D721Med (cell line): ENCODE data around the gene UGT1A9.

Experiments used
- DNase-seq: peaks from one replicate; pipeline ENCODE4 v3.0.0; 2011; ENCODE audit warnings: low spot score; ENCODE audit not compliant: insufficient read length
- FAIRE-seq: peaks from 2 replicates; lab custom pipeline; 2011; peaks lifted over from hg19 to GRCh38; lab: Jason Lieb, UNC
- CTCF ChIP-seq: IDR thresholded peaks from 2 replicates; pipeline ENCODE4 v1.5.1; 2012; ENCODE audit warnings: mild to moderate bottlenecking, control low read depth; ENCODE audit not compliant: insufficient read depth; ENCODE audit errors: missing control alignments

Gene UGT1A9

GRCh38 chr2:233690444-233690843 is 18.7 kb downstream of the UGT1A9 start:
- FAIRE-seq, result no peak
- TF ChIP-seq CTCF, result no peak
- DNase-seq, result no peak

DNA sequence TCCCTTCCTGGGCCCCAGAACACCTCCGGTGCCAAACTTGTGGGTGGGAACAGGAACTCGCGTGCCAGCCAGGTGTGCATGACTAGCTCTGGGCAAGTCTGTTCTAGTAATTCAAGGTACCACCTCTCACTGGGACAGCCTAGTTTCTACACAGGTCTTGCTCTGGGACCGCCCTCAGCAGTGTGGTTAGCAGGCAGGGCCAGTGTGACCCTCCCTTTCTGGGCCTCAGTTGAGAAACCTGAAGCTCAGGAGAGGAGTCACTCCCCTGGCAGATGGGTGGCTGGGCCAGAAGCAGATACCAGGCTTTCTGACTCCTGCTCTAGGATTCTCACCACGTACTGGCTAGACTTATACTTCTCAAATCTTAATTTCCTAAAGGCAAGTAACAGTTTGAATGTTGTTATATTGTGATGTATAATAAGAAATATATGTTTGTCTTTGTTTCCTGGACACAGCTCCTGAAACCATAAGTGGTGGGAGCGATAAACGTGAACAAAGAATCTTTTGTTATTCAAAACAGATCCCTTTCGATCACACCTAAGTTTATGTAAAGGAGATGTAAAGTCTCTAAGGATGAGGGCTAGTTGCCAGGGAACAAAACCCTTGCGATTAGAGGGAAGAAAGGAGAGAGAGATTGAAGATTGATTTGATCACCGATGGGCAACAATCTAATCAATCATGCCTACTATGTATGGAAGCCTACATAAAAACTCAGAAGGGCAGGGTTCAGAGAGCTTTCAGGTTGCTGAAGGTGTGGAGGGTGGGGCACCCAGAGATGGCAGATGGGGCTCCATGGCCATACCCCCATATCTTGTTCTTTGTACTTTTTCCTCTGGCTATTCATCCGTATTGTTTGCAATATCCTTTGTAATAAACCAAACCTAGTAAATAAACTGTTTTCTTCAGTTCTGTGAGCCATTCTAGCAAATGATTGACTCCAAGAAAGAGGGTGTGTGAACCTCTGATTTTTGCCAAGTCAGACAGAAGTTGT is 20.0 kb downstream of the UGT1A9 start:
- DNase-seq (no peak), FAIRE-seq (no peak)
- no peak for TF ChIP-seq CTCF

GRCh38 chr2:233692648-233693047 is 20.9 kb downstream of the UGT1A9 start, which contains the start of gene UGT1A6:
UGT1A6 (plus strand) TSS chr2:233692890; CDS start chr2:233693005, 115 bp downstream.
- TF ChIP-seq CTCF, result no peak
- DNase-seq, result no peak
- FAIRE-seq, result no peak

DNA sequence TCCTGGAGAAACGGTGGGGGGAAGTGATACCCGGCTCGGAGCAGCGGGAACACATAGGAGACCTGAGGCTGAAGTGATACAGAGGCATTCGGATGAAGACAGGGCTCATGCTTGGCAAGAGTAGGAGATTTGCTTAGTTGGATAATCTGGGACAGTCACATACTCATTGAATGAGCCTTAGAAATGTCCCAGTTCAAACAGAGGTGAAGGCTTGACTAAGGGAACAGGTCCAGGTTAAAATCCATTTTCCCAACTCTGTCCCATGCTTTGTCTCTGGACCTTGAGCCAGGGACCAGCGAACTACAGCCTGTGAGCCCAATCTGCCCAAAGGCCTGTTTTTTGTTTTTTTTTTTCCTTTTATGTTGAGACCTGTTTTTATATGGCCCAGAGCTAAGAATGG is 22.3 kb downstream of the UGT1A9 start:
- TF ChIP-seq CTCF, result no peak
- FAIRE-seq (no peak), DNase-seq (no peak)

DNA sequence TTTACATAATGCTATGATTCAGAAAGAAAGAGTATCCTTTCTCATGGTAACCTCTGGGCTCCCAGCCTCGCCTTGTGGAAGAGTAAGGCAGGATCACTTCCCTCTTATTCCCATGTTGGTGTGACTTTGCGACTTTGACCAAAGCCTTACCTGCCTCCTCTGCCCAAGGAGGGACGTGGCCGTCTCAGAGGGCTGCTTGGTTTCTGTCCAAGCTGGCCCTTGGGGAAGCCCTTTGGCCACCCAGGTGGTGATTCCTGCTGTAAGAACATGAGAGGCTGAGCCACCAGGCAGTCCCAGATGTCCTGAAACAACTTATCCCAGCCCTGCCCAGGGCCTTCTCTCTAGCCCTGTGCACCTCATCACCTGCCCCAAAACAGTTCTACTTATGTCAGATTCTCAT is 27.0 kb downstream of the UGT1A9 start:
- no peak for DNase-seq
- no peak for TF ChIP-seq CTCF
- no peak for FAIRE-seq

GRCh38 chr2:233699424-233700027 is 27.8 kb downstream of the UGT1A9 start:
- no peak for DNase-seq
- no peak for FAIRE-seq
- TF ChIP-seq CTCF, result no peak
